Measurements from ENCODE around the gene SLC25A3.

DNA sequence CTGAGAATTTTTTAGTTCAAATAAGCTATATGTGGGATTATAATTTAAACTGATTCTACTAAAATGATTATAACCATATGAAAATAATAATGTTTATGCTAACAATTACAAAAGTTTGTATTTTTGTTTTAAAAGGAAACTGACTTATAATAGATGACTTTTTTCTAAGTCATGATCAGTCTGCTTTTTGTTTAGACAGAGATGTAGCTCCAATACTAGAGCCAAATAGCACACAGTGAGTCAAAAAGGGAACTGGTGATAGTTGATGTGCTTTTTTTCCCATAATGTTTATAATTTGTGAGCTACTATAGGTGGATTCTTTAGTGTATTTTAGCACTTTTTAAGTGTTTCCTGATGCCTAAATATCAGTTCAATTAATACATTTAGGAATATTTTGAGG, 49.8 kb upstream of the SLC25A3 start:
- no peak for TF ChIP-seq TAF1 (IDR thresholded peaks at IDR 0.05; ENCODE audit: borderline replicate concordance, insufficient read depth, low read length)
- TF ChIP-seq REST (IDR thresholded peaks at IDR 0.05; ENCODE audit: insufficient read depth in 1 of 2, low read depth in 2 of 2, low read length in 2 of 2) = no peak
